ENCODE data around the gene CEP170B.

DNA sequence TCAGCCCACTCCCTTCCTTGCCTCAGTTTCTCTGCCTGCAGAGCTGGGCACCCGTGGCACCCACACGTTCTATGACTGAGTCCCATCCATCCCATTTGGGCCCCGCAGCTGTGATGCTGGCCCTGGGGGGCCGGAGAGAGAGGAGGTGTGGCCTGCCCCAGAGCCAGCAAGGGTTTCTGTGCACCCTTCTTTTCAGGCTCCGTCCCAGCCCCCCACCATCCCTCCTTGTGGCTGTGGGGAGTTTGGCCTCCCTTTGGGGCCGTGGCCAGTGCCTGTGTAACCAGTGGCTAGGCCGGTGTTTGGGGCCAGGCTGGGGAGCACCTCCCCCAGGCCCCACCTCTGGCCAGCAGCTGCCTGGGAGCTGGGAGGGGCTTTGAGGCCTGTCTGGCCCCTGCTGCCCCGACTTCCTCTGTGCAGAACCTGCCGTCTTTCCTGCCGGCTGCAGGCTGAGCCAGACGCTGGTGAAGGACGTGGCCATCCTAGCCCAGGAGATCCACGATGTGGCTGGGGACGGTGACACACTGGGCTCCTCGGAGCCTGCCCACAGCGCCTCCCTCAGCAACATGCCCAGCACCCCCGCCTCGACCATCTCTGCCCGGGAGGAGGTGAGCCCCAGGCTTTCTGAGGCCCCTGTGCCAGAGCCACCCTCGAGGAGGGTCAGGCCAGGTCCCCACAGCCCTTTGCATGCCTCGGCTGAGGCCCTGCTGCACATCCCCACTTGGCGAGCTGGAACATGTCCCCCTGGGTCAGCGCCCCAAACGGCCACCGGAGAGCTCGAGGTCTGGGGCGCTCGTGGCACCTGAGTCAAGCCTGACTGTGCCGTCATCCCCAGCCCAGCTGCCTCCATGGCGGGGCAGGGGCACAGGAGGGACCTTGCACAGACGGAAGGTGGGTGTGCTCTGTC lies 27.7 kb downstream of the CEP170B start:
- TF ChIP-seq, protein P1, sequence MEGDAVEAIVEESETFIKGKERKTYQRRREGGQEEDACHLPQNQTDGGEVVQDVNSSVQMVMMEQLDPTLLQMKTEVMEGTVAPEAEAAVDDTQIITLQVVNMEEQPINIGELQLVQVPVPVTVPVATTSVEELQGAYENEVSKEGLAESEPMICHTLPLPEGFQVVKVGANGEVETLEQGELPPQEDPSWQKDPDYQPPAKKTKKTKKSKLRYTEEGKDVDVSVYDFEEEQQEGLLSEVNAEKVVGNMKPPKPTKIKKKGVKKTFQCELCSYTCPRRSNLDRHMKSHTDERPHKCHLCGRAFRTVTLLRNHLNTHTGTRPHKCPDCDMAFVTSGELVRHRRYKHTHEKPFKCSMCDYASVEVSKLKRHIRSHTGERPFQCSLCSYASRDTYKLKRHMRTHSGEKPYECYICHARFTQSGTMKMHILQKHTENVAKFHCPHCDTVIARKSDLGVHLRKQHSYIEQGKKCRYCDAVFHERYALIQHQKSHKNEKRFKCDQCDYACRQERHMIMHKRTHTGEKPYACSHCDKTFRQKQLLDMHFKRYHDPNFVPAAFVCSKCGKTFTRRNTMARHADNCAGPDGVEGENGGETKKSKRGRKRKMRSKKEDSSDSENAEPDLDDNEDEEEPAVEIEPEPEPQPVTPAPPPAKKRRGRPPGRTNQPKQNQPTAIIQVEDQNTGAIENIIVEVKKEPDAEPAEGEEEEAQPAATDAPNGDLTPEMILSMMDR (IDR thresholded peaks at IDR 0.05; ENCODE audit: extremely low read depth in 1 of 2, insufficient read depth in 1 of 2, low read depth in 1 of 2, low read length in 2 of 2) = no peak
- TF ChIP-seq POLR2AphosphoS5 (IDR thresholded peaks at IDR 0.05; ENCODE audit: insufficient read depth, low read depth, low read length) = no peak
- no peak for TF ChIP-seq GATA2 (IDR thresholded peaks at IDR 0.05; ENCODE audit: insufficient read depth, insufficient read length, low read depth, low read length)
- TF ChIP-seq POLR2A (IDR thresholded peaks at IDR 0.05; ENCODE audit: low read depth, low read length) = no peak
